Measurements from ENCODE around the gene UBTD1.

Gene UBTD1

DNA sequence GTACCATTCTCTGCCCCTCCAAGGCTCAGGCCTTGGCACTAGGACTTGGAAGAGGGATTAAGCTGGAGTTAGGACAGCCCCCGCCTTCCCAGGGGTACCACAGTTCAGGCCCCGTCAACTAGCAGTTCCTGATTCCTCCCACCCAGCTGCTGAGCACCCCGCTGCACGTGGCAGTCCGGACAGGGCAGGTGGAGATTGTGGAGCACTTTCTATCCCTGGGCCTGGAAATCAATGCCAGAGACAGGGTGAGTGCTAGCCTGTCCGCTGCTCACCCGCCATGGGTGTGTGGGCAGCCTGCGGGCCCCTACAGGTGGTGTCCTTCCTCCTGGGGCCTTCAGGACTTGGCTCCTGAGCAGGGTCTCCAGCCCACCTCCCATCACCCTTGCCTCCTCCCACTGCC lies 83.4 kb downstream of the UBTD1 start:
- no peak for DNase-seq (ENCODE audit: low read depth in 1 of 2, low spot score in 1 of 2)

DNA sequence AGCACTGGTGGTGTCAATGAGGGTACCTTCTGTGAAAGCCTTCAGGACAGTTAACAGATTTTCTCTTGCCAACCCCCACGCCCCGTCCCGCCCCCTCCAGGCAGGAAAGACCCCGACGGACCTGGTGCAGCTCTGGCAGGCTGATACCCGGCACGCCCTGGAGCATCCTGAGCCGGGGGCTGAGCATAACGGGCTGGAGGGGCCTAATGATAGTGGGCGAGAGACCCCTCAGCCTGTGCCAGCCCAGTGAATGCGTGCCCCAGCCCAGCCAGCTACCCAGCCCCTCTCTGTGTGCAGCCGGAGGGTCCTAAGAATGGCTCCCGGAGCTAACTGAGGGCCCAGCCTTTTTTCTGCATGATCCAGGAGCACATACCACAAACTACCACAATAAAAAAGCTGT lies 84.8 kb downstream of the UBTD1 start:
- no peak for DNase-seq (ENCODE audit: low read depth in 1 of 2, low spot score in 1 of 2)

DNA sequence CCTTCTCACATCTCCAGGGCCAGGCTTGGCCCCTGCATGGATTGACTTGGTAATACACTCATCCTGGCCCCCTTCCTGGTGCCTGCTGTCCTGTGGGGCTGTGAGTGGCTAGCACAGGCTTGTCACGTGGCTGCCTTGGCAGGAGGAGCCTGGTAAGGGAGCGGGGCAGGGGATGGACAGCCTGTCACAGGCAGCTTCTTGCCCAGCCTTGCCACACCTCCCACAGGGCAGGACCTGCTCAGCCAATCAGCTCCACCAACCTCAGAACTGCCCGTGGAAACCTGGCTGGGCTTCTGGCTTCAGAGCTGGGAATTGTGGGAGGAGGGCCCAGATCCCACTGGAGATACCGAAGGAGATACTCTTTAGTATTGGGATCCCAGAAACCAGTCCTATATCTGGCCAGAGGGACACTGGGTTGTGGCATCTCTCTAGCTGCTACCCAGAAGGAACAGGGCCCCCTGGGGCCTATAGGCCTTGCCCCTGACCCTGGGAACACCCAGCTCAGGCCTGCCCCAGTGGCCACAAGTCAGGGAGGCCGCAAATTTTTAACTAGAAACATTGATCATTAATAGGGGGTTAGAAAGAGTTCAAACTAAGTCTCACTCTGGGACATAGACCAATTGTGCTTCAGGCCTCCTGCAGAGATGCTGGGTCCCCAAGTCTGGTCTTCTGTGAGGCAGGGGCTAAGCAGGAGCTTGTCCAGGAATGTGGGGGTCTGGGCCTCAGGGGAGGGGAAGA lies 85.5 kb downstream of the UBTD1 start, which contains the start of gene HOGA1:
Gene HOGA1 (plus strand): TSS at position 330 of the 738 bp plus-strand sequence. CDS start 315 bp downstream, at position 645.
- no peak for DNase-seq (ENCODE audit: low read depth in 1 of 2, low spot score in 1 of 2)

DNA sequence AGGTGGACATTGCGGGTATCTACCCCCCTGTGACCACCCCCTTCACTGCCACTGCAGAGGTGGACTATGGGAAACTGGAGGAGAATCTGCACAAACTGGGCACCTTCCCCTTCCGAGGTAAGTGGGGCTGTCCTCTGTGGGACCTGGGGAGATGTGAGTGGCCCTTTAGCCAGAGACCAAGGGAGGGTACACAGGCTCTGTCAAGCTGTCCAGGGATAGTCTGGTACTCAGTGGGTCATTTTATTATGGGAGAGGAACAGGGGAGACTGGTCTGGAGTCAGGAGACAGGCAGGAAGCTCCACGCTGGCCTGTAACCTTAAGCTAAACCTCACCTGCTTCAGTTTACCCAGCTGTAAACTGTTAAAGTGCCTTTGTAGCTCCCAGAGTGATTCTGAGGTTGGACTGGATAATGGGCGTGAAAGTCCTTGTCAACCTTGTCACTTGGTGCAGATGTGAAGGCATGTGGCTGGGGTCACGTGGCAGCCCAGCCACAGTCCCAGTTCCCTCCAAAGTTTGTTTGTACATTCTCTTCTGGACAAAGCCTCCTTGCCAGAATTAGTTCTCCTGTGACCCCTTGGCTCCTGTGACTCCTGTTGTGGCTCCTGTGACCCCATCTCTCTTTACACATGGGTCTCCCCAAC lies 86.2 kb downstream of the UBTD1 start:
- no peak for DNase-seq (ENCODE audit: low read depth in 1 of 2, low spot score in 1 of 2)

DNA sequence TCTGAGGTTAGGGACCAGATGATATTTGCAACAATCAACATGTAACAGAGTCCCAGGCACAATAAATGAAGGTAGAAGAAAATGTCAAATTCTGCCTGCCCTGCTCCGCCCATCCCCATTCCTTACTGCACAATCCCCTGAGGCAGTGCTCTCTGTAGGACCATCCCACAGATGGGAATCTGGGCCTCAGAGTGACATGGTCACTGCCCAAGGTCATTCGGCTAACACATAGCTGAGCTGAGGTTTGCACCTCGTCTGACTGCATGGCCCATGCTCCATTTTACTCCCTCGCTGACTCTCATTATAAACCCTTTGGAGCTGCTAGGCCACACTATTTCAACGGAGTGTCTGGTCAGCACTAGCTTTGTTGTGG lies 86.7 kb downstream of the UBTD1 start:
- DNase-seq (ENCODE audit: low read depth in 1 of 2, low spot score in 1 of 2) = no peak

DNA sequence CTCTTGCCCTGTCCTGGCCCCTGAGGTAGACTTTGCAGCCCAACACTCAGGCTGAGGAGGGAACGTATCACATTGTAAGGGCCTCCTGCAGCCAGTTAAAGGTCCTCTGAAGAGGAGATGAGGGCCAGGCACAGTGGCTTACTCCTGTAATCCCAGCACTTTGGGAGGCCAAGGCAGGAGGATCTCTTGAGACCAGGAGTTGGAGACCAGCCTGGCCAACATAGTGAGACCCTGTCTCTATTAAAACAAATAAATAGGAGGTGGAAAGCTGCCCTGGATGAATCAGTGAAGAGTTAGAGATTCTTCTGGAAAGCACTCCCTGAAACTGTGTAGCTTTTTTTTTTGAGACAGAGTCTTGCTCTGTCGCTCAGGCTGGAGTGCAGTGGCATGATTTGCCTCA lies 88.5 kb downstream of the UBTD1 start:
- DNase-seq (ENCODE audit: low read depth in 1 of 2, low spot score in 1 of 2) = no peak

DNA sequence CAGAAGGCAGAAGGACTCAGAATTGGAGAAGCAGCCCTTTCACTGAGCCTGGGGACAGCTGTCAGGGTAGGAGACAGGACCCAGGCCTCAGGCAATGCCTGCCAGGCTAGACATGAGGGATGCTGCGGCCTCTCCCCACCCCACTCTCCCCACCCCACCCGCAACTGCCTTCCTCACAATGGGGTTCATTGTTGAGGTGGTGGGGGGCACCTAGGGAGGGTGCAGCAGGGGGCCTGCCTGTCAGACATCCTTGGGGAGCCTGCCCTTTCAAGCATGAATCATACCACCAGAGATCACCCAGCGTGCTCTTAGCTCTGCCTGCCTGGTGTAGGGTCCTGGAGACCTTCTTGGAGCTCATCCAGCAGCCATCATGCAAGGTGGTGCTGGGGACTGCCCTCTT lies 90.8 kb downstream of the UBTD1 start, which contains the start of gene C10orf62:
Gene C10orf62 (plus strand): TSS at position 243 of the 400 bp plus-strand sequence. CDS start 177 bp downstream, outside the sequence.
- DNase-seq (ENCODE audit: low read depth in 1 of 2, low spot score in 1 of 2) = no peak

DNA sequence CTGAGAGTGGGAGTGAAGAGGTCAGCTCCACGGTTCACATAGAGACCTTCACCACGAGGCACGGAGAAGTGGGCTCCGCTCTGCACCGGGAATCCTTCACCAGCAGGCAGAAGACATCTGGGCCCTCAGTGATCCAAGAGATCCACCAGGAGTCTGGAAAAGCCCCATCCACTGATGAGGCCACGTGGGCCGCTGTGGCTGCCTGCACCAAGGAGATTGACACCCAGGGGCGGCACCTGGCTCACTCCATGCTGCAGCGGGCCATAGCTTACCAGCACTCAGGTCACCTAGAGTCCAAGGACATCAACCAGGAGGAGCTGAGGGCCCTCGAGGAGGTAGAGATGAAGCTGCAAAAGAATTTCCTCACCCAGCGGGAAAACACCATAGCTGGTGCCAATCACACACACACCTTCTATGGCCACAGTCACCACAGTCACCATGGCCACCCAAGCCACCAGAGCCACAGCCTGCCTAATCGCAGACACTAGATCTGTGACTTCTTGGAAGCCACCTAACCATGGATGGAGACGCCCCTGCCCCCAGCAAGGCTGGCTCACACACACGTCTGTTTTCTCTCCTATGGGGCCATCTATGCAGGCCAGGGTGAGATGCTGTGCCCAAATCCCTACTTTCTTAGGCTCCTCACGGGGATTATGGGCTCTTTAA lies 91.5 kb downstream of the UBTD1 start:
- no peak for DNase-seq (ENCODE audit: low read depth in 1 of 2, low spot score in 1 of 2)

DNA sequence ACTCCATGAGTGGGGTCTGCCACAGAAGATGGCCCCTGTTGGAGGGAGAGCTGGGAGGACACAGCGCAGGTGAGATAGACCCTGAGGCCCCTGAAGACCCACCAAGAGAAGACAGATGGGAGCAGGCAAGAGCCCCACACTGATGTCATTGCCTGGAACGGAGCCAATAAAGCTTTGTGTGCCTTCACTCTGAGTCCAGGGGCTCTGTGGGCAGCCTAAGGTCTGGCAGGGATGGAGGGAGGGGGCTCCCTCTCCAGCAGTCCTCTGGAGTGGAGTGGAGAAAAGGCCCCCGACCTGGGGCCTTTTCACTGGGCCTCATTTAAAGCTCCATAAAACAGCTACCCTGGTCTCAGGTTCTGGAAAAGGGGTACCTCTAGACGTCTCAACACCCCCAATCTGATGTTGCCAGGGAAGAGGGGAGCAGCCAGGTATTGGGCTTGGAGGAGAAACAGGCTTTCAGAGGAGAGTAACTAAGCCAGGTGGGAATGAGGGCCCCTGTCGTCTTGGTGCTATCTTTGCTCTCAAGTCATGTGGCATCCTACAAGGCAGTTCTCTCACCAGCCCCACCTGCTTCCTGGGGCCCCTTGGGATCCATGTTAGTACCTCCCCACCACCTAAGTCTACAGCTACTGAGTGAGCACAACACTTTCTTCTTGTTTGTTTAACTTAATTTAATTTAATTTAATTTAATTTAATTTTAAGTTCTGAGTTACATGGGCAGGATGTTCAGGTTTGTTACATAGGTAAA lies 92.2 kb downstream of the UBTD1 start:
- DNase-seq (ENCODE audit: low read depth in 1 of 2, low spot score in 1 of 2) = no peak

DNA sequence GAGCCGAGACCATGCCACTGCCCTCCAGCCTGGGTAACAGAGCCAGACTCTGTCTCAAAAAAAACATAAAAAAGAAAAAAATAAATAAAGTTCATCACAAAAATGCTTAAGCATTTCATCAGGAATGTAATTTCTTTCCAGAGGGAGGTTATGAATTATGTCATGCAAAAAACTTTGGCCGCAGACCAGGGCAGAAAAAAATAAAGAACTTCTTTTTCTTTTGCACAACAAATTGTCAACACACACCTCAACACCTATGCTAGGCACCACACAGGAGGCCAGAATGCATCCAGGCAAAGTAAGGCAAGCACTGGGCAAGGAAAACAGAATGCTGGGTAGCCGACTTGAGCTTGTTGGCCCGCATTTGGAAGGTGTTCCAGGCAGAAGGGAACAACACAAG lies 94.7 kb downstream of the UBTD1 start:
- no peak for DNase-seq (ENCODE audit: low read depth in 1 of 2, low spot score in 1 of 2)

DNA sequence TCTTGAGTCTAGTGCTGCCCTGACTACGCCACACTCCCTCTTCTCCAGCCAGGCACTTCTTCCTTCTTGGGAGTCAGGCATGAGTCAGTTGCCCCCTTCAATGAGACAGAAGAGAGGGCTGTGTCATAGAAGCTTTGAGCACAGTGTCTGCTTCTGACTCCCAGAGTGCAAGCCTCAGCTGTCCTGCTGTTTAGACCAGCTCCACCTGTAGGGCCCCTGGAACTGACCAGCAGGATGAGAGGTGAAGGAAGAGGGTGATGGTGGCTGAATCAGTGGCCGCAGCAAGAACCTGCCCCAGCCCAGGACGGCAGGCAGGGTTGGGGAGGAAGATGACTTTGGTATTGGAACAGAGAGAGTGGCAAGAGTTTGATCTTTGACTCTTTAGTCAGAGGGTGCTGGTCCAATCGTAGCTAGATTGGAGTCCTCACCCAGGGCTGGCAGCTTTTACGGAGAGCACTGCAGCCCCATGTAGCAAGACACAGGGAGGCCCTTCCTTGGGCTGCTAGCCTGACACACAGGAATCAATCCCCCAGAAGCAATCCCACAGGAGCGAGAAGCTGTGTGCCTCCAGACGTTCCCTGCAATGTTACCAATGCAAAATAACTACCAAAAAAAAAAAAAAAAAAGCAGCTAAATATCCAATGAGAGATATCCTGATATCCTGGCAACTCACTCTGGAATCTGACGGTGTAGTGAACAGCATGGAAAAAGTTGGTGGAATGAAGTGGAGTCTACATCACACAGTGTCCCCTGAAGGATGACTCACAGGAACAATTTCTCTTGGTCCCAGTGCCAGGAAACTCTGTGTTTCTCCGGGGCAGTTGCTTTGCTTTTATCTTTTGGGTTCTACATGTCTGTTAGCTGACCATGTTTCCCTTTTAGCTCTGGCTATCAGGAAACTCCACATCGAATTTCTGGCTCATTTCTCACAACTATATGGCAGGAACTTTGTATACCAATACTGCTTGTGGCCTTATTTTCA lies 97.7 kb downstream of the UBTD1 start:
- DNase-seq (ENCODE audit: low read depth in 1 of 2, low spot score in 1 of 2) = no peak

DNA sequence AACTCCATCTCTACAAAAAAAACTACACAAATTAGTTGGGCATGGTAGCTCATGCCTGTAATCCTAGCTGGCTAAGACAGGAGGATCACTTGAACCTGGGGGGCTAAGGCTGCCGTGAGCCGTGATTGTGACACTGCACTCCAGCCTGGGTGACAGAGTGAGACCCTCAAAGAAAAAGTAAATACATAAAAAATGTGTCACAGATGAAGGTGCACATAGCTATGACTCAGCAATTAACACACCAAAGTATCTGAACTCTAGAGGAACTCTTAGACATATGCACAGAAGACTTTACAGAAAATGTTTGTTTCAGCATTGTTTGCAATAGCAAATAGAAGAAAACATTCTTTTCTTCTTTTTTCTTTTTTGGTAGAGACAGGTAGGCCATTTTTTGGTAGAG lies 99.1 kb downstream of the UBTD1 start:
- no peak for DNase-seq (ENCODE audit: low read depth in 1 of 2, low spot score in 1 of 2)

DNA sequence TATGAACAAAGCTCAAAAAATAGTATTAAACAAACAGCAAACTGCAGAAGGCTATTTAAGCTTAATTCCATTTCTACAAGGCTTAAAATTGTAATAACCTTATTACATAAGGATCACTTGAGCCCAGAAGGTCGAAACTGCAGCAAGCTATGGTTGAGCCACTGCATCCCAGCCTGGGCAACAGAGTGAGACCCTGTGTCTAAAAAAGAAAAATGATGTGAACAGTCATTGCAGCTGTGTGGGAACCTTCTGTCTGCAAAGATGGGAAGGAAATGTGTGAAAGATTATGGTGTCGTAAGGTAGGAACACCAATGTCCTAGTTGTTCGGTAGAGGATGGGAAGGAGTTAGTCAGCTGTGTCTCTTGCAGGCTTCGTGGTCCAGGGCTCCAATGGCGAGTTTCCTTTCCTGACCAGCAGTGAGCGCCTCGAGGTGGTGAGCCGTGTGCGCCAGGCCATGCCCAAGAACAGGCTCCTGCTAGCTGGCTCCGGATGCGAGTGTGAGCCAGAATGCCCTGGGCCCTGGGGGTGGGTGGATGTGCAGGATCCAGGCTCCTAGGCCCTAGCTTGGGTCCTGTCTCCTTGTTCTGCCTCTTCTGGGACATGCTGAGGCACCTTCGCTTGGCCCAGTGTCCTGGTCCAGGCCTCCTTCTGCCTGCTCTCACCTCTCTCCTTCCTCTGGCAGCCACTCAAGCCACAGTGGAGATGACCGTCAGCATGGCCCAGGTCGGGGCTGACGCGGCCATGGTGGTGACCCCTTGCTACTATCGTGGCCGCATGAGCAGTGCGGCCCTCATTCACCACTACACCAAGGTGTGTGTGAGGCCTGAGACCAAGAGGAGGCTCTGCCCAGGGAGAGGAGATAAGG lies 99.9 kb downstream of the UBTD1 start:
- DNase-seq (ENCODE audit: low read depth in 1 of 2, low spot score in 1 of 2) = no peak

DNA sequence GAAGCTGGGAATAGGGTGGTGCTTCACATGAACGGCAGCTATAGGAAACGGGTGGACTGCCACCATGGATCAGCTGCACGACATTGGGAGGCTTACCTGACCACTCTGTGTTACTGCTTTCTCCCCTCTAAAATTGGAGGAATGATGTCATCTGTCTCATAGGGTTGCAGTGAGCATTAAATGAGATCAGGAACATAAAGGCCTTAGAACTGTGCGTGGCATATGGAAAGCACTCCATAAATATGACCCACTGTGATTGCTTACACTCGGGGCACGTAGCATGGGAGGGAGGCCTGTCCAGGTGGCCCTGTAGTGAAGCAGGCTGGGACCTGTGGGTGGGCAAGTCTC lies 100.5 kb downstream of the UBTD1 start:
- no peak for DNase-seq (ENCODE audit: low read depth in 1 of 2, low spot score in 1 of 2)

DNA sequence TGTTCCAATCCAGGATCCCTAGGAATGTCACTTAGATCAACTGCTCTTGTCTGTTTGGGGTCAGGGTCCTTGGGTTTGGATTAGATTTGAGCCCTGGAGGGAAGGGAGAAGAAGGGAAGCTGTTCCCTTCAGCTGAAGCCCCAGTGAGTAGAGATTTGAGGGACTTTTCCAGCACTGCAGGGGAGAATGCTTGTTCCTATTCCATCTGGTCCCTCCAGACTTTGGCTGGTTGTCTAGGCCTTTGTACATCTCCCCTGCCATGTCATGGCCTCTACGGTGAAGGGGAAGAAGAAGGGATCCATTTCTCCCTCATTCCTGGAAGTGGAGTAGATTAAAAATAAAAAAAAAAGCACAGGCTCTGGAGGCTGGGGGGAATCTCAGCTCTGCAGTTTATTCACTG lies 101.9 kb downstream of the UBTD1 start:
- DNase-seq (ENCODE audit: low read depth in 1 of 2, low spot score in 1 of 2) = no peak

DNA sequence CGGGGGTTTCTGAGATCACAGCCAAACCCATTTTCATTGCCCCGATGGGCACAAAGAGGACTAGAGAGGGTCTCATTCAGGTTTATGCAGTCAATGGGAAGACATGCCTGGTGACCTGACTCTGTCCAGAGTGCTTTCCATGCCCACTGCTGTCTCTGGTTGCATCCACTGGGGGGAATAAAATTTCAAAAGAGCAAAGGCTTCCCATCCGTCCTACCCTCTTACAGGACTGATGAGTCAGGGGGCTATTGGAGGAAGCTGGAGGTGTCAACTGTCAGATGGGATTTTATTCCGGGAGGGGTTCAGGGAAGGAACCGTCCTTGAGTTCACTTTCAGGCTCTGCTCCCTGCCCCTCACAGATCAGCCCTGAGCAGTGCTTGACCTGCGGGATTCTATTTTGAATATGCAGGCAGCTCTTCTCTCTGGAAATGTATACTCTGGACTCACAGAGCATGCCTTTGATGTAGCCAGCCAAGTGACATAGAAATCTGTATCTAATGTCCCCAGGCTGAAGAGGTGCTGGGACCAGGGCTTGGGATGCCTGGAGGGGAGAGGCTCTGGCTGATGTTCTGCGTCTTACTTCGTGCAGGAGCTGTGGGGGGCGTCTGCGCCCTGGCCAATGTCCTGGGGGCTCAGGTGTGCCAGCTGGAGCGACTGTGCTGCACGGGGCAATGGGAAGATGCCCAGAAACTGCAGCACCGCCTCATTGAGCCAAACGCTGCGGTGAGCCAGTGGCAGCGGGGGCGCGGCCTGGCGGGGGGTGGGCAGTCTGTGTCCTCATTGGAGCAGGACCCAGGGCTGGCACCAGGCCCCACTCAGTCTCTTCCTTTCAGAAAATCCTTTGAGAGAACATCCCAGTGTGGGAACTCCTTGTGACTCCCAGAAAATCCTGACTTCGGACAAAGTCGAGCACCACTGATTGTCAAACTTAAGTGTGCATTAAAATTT lies 102.8 kb downstream of the UBTD1 start:
- no peak for DNase-seq (ENCODE audit: low read depth in 1 of 2, low spot score in 1 of 2)

DNA sequence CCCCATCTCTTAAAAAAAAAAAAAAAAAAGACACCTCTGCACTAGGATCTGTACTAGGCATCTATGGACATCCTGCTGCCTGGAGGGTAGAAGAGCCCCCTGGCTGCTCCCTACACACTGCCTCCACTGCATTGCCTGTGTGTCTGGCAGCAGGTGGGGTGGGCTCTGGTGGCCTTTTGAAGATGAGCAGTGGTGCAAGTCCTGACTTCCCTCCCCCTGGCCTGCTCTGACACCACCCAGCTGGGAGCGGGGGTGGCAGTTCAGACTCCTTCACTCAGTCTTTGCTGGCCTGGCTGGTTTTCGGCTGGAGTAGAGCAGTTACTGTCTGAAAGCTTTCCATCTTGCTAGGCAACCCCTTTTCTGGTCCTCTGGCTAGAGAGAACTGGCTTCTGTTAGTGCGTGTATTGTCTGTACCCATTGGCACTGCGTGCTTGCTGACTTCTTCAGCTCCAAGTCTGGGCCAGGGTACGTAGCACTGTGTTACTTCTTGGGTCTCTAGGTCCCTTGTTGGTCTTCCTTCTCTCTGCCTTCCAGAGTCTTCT lies 108.4 kb downstream of the UBTD1 start:
- no peak for DNase-seq (ENCODE audit: low read depth in 1 of 2, low spot score in 1 of 2)

DNA sequence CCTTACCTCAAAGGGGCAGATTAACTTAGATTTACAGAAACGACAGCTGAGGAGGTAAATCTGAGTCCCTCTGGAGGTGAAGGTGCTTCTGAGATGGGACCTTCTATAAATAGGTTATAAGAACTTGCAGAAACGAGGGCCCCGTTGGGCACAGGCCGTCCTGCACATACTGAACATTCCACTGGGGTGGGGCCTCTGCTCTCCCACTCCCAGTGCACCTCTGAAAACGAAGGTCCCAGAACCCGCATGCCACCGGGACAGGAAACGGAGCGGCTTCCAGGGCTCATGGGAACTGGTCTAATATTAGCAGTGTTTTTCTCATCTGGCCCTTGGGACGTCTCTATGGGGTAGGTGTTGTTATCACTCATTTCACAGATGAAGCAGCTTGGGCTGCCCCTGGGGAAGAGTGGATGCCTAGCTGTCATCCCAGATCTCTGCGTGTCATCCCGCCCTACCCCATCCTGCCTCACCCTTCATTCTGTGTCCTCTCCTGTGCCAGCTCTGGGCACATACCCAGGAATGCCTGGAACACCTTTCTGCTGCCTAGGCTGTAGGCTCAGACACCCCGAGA lies 110.4 kb downstream of the UBTD1 start:
- DNase-seq (ENCODE audit: low read depth in 1 of 2, low spot score in 1 of 2) = no peak

Data from activated T-helper 1 cell treated with anti-CD3 and anti-CD28 coated beads, Interleukin-2, amount 50 U/mL, for 16 hours (primary cell).